CD4-positive, alpha-beta T cell treated with Interferon gamma for 1 hour (primary cell): ENCODE results near the gene RABGGTA.

Experiments used
- DNase-seq: peaks from one replicate; pipeline ENCODE4 v3.0.0-alpha.2; 2020

The RABGGTA gene

DNA sequence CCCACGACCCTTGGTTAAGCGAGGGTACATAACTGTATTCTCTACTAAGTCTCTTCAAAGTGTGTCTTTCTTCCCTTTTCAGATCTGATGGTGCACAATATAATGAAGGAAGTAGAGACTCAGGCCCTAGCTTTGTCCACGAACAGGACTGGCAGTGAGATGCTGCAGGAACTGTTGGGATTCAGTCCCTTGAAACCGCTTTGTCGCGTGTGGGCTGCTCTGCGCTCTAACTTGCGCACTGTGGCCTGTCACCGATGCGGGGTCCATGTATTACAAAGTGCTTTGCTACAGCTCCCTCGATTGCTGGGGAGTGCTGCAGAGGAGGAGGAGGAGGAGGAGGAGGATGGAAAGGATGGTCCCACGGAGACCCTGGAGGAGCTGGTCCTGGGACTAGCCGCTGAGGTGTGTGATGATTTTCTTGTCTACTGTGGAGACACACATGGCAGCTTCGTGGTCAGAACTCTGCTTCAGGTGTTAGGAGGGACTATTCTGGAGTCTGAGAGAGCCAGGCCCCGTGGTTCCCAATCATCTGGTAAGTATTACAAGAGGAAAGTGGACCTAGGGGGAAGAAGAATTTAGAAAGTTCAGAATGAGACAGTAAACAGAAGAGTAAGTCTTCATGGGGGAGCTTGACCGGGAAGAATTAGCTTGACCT is 29.1 kb upstream of the RABGGTA start:
- DNase-seq: no peak

GRCh38 chr14:24299255-24300191 is 28.1 kb upstream of the RABGGTA start, which contains the start of the genes DHRS1 and NOP9:
TSS of gene DHRS1 (minus strand) at chr14:24299780. CDS start at chr14:24299106, 674 bp downstream.
TSS of gene NOP9 (plus strand) at chr14:24299850. CDS start at chr14:24299955, 105 bp downstream.
- DNase-seq: peak; percentile 86

DNA sequence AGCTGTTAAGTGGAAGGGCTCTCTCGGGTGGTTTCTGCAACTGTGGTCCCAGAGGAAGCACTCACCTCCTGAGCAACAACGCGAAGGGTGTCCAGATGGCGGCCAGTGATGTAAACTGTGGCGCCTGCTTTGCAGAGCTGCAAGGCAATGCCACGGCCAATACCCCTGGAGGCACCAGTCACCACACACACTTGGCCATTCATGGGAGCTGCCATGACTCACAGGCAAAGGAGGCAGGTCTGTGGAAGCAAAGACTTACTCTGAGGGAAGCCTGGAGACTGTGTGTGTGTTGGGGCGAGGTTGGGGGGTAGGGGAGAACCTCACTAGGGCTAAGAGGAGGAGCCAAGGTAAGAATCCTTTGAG is 27.5 kb upstream of the RABGGTA start:
- DNase-seq: peak; percentile 20

DNA sequence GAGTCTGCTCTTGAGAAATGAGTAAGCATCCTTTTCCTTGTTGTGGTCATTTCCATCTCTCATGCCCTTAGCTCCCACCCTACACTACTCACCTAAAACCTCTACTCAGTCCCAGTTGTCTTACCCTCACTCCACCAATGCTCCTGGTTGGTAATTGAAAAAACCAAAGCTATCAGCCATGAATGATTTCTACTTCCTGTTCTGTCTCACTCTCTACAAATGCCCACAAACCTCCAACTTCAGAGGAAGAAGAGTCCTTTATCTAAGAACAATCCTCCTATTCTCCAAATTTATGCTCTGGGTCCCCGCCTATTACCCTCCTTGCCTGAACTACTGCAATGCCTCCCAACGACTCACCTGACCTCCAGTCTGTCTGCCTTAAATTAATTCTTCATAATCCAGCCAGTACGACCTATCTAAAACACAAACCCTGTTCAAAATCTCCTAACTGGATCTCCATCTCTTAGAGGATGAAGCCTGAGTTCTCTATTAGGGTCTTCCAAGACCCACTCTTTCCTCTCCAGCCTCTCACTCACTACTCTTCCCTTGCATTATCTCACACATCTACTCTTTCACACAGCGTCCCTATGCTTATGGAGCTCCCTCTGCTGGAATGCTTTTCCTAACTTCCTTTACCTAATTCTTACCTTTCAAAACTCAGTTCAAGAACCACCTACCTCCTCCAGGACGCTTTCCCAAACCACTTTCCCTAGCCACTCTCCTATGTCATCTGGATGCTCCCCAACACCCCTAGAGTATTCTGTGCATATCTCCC is 26.0 kb upstream of the RABGGTA start:
- DNase-seq: no peak

DNA sequence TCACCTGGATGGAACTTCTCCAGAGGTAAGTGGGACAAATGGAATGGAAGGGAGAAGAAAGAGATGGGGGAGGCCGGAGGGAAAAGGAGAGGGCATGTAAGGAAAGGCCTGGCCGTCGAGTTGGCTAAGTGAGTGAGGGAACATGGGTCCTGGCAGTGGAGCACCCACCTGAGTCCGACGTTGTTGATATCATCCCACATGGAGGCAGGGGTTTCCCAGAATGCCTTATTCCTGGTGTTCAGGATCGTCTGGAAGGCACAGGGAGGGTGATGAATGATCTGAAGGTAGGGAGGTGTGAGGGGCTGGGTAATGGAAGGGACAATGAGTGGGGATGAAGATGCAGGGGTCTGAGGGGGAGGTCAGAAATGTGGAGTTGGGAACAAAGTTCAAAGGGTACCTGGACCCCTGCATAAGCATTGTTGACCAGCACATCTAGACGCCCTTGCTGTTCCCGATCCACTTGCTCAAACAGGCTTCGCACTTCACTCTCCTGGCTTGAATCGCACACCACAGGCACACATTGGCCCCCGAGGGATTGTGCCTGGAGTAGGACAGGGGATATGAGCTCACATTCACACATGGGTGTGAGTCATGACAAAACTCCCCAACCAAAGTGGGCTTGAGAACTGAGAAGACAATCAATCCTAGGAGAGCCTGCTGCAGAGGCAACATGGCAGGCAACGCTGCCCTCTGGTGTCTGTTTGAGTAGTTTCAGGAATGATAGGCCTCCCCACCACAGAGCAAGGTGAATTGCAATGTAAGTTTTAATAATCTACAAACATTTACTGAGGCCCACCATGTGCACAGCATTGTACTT is 25.2 kb upstream of the RABGGTA start:
- peak; percentile 80 for DNase-seq

- no peak for DNase-seq
These were observed 22.1 kb upstream of the RABGGTA start for GRCh38 chr14:24293525-24293924.

GRCh38 chr14:24292118-24292807 is 20.9 kb upstream of the RABGGTA start:
- no peak for DNase-seq

GRCh38 chr14:24291446-24292117 is 20.2 kb upstream of the RABGGTA start:
- no peak for DNase-seq

DNA sequence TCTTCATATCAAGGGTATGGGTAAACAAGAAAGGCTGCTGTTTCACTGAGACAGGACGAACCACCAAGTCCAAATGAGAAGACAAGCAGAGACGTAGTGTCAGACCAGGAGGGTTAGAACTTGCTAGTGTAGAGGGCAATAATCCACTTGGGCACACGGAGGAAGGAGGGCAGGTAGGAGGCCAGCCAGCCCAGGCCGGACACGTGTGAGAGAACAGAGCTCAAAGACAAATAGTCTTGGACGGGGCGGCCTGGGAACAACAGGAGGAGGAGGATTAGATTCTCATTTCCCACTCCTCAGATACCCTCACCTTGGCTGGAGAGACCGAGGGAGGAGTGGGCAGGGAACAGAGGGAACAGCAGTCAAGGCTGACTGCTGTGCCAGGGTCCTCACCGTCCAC is 19.3 kb upstream of the RABGGTA start:
- no peak for DNase-seq

GRCh38 chr14:24289649-24290280 is 18.4 kb upstream of the RABGGTA start:
- DNase-seq: no peak

- DNase-seq: no peak
These were observed 15.6 kb upstream of the RABGGTA start for GRCh38 chr14:24286996-24287395.

DNA sequence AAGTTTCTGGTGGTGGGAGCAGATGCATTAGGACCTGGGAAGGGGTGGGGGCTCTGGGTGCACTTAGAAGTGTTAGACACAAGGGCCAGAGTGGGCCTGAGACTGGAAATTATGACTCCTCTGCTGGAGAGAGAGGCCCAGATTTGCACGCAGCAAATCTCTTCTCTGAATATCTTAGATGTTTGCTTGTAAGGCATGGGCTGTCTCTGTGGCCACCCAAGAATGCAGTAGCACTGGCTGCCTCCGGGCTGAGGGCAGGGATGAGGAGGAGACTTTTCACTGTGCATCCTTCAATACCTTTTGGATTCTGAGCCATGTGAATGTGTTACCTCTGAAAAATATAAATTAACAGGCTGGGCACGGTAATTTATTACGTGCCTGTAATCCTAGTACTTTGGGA is 14.0 kb upstream of the RABGGTA start:
- DNase-seq: no peak

DNA sequence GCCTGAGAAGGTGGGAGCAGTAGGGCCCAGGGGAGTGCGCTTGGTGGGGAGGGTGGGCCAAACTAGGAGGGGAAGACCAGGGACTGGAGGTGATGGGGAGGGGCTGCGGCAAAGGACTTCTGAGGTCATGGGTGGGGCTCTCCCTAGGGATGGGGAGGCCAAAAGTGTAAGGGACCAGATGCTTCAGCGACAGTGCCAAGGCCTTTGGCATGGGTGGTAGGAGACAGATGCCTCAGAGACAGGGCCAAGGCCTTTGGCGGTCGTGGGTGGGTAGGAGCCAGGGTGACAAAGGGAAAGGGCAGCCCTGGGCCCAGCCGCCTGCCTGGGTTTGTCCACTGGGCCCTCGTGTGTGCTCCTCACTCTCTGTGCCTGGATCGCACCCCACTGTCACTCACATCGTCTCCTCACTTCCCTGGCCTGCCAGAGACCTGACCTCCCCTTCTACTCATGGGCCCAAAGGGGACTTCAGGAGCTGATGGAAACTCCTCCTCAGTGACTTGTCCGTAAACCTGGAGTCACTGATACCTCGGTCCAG is 13.2 kb upstream of the RABGGTA start:
- DNase-seq: no peak

GRCh38 chr14:24283796-24284460 is 12.5 kb upstream of the RABGGTA start:
- no peak for DNase-seq

GRCh38 chr14:24282736-24283135 is 11.3 kb upstream of the RABGGTA start:
- no peak for DNase-seq

- no peak for DNase-seq
These were observed 10.2 kb upstream of the RABGGTA start for GRCh38 chr14:24281636-24282035.

DNA sequence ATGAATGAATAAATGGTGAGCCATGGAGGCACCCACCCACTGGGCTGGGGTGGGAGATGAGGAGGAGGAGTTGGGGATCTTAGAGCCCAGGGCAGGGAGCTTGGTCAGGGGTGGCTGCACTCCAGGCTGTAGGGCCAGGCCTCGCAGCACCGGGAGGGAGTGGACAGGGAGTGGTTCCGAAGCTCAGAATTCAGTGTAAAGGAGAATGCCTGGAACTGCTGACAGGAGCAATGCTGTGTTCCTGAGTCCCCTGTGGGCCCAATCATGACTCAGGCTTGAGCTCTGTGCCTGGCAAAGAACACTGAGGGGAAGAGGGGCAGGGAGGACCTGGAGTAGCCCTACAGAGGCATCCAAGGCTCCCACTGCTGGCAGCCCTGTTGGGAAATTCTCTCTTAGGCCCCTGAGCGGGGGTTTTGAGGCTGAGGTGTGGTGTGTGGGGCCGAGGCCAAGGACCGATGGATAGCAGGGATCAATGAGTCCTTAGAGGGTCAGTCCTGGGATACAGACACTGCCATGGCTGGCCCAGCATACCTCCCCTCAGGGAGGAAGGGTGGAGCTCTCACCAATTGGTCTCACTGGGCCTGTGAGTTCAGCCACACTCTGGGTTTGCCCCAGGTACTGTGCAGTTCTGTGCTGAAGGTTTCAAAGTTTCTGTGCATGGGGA is 9.5 kb upstream of the RABGGTA start:
- no peak for DNase-seq

GRCh38 chr14:24279301-24280186 is 8.1 kb upstream of the RABGGTA start:
- DNase-seq: peak; percentile 61
